GM12892 (cell line): ENCODE data around the gene PCDH19.

ENCODE experiments used
- DNase-seq: peaks from one replicate; pipeline ENCODE4 v3.0.0; 2011; ENCODE audit not compliant: insufficient read length
- FAIRE-seq: peaks from 2 replicates; lab custom pipeline; 2011; peaks lifted over from hg19 to GRCh38; lab: Jason Lieb, UNC
- POLR2A ChIP-seq: IDR thresholded peaks from 2 replicates; pipeline ENCODE4 v1.6.1; 2011; ENCODE audit warnings: low read depth, low read length, control low read depth
- POLR2AphosphoS5 ChIP-seq: IDR thresholded peaks from 2 replicates; pipeline ENCODE4 v1.6.1; 2011; ENCODE audit warnings: low read depth, low read length, control low read depth
- TAF1 ChIP-seq: IDR thresholded peaks from 2 replicates; pipeline ENCODE4 v1.6.1; 2011; ENCODE audit warnings: low read depth, mild to moderate bottlenecking, control low read depth, low read length, borderline replicate concordance

Gene PCDH19

DNA sequence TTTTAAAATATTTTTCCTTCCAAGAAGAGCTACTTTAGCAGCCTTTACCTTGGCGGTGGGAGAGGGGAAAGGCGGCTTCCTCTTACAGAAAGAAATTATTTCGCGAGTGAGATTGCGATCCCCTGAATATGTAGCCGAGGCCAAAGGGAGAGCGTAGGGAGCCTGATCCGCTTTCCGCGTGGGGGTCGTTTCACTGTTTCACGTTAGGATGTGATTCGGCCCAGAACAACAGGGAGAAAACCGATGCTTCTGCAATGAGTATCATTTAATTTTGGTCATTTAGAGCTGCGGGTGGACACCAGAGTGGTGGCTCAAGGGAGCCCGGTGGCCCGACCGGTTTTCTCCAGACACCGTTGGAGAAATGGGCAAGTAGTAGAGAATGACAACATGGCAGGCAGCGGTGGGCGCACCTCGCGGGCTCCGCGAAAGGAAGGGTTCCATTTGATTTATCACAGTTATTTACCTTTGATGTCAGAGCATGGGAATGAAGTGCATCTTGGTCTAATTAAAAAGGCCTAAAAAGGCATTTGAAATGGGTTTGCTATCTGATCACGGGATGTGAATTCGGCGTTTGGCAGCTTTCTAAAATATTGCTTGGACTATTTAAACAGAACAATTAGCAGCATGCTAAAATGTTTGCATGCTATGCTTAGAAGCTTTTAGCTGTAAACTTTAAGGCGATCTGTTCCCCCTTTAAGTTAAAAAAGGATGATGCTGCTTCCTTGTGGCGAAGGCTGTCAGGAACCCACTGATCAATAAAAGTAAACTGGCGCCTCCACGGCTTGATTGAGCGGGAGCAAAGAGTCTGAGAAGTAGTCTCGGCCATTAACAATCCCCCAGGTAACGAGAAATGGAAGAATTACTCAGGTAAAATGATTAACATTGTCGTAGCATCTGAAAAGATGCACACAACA lies 2.0 kb upstream of the PCDH19 start:
- DNase-seq: no peak
- no peak for TF ChIP-seq POLR2AphosphoS5
- TF ChIP-seq POLR2A: no peak
- TF ChIP-seq TAF1: no peak
- no peak for FAIRE-seq

DNA sequence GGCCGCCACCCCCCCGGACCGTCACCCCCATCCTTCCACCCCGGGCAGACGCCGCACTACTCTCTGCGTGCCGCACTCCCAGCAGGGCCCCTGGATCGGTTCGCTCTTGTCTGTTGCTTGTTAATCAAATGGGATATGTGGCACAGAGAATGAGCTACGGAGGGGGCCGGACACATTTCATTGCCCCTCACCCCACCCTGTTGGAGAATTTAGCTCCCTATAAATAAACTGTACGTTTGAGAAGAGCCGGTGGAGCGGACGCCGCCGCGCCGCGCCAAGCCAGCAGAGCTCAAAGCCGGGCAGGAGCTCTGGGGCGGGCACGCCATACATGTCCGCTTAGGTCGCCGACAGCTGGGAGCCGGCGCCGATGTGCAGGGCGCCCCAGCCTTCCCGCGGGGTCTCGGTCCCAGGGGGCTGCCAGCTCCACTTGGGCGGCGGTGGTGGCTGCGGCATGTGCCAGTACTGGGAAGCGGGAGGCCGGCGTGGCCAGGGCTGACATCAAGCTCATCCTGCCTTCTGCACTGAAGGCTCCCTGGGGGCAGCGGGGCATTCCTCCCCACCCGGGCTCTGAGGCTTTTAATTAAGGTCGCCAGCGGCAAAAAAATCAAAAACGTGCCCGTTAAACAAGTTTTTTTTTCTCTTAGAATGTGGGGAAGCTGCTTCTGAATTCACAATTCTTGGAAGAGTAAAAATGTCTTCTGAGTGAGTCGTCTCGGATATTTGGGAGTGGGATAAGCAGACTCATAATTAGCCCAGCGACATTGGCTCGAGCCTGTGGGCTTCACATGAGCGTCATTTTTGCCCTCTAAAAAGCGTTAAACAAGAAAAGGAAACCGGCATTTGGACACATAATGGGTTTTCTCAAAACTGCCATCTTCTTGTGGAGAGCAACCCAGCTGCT lies 1.1 kb upstream of the PCDH19 start:
- FAIRE-seq (no peak), DNase-seq (no peak)

DNA sequence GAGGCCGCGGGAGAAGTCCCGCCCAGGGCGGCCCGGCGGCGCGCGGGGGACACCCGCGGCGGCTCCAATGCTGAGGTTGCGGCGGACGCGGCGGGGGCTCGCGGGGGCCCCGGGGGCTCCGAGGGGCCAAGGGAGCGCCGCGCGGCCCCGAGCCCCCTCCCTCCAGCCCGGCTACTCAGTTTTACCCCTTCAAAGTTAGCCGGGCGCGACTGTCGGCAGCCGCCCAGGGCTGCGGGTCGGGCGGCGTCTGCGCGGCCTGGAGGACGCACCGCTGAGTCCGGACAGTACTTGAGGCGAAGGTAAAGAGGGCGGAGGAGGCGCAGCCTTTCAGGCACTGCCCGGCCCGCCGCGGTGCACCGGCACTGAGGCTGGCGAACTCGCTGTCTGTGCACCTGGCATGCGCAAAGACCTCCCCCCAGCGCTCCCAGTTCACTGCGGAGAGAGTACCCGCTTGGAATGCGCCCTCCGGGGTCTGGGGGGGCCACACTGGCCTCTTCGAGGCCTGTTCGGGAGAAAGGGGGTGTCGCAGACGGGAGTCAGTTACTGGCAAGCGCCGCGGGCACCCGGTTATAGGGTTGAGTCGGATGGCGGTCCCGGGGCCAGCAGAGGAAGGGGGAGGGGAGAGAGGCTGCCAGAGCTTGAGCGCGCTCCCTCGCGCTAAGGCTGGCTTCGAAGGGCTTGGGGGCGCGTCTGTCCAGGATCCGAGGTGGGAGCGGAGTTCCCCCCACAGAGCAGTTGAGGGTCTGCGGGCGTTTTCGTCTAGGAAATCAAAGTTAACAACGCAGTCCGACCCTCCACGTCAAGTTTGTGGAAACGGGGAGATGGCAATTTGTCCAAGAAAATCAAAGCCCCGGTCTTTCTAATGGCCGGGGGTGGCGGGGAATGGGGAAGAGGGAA lies 1.1 kb downstream of the PCDH19 start:
- no peak for FAIRE-seq
- no peak for TF ChIP-seq POLR2AphosphoS5
- no peak for TF ChIP-seq TAF1
- no peak for TF ChIP-seq POLR2A
- DNase-seq: no peak

More for the DNA sequence above, 1.1 kb upstream of the PCDH19 start:
- TF ChIP-seq TAF1 (no peak), POLR2A (no peak), POLR2AphosphoS5 (no peak)

DNA sequence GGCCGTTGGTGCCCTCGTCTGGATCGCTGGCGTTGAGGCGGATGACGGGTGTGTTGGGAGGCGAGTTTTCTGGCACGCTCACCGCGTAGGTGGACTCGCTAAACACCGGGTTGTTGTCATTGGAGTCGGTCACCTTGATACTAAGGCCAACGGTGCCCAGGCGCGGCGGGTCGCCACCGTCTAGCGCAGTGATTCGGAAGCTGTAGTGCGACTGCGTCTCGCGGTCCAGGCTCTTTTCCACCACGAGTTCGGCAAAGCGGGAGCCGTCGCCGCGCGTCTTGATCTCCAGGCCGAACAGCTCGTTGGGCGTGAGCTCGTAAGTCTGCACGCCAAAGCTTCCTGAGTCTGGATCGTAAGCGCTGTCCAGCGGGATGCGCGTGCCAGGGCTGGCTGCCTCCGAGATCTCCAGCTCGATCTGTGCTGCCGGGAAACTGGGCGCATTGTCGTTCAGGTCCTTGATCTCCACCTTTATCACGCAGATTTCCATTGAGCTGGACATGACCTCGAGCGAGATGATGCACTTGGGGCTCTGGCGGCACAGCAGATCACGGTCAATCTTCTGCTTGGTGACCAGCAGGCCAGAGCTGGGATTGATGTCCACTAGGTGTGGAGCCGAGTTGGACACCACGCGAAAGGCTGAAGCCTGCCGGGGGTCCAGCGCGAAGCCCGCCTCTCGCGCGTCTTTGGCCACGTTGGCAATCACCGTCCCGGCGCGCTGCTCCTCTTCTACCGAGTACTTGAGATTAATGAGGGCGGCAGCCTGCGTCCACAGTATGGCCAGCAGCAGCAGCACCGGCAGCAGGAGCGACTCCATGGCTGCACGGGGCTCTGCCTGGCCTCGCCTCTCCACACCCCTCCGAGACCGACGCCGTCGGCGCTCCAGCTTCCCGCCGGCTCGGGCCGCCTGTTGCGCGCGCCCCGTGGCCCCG lies 2.0 kb downstream of the PCDH19 start:
- TF ChIP-seq POLR2A: no peak
- TF ChIP-seq POLR2AphosphoS5: no peak
- TF ChIP-seq TAF1: no peak
- FAIRE-seq: no peak
- DNase-seq: no peak

DNA sequence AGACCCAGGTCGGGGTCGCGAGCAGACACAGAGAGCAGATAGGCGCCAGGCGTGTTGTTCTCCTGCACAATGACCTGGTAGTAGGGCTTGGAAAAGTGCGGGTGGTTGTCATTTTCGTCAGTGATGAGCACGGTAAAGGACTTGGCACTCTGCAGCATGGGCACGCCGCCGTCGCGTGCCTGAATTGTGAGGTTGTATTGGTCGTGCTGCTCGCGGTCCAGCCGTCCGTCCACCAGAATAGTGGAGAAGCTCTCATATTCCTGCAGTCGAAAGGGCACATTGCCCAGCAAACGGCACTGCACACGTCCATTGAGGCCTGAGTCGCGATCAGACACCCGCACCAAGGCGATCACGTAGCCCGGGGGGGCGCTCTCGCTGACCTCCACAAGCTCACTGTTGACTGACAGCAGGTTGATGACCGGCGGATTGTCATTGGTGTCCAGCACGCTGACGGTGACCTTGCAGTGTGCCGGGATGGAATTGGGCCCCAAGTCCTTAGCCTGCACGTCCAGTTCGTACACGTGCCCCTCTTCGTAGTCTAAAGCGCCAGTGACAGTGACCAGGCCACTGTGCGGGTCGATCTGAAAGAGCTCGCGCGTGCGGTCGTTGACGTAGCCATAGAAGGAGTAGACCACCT lies 2.8 kb downstream of the PCDH19 start:
- TF ChIP-seq TAF1 (no peak), POLR2A (no peak), POLR2AphosphoS5 (no peak)
- no peak for FAIRE-seq
- no peak for DNase-seq

DNA sequence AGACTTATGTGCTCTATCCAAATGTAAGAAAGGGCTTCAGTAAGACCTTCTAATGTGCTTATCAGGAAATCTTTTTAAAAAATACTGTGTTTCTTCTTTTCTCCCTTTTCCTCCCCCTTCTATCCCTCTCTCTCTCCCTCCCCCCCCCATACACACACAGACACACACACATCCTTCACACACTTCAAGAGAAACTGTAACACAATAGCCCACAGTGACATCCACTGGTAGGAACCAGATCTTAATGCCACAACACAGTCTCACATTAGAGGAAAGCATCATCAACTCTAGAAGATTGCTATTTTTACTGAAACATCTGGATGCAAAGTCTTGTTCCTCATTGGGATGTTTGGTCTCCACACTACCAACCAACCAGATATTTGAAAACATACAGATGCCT lies 4.6 kb downstream of the PCDH19 start:
- TF ChIP-seq TAF1 (no peak), POLR2A (no peak), POLR2AphosphoS5 (no peak)
- DNase-seq (no peak), FAIRE-seq (no peak)

- TF ChIP-seq POLR2A (no peak), TAF1 (no peak), POLR2AphosphoS5 (no peak)
- DNase-seq: no peak
- FAIRE-seq: no peak
Measured at GRCh38 chrX:100404851-100405250, 5.2 kb downstream of the PCDH19 start.

GRCh38 chrX:100395781-100396180 lies 14.3 kb downstream of the PCDH19 start:
- TF ChIP-seq TAF1 (no peak), POLR2A (no peak), POLR2AphosphoS5 (no peak)
- FAIRE-seq (no peak), DNase-seq (no peak)

GRCh38 chrX:100381619-100382018 lies 28.5 kb downstream of the PCDH19 start:
- DNase-seq: no peak
- TF ChIP-seq POLR2A: no peak
- TF ChIP-seq POLR2AphosphoS5: no peak
- no peak for TF ChIP-seq TAF1

DNA sequence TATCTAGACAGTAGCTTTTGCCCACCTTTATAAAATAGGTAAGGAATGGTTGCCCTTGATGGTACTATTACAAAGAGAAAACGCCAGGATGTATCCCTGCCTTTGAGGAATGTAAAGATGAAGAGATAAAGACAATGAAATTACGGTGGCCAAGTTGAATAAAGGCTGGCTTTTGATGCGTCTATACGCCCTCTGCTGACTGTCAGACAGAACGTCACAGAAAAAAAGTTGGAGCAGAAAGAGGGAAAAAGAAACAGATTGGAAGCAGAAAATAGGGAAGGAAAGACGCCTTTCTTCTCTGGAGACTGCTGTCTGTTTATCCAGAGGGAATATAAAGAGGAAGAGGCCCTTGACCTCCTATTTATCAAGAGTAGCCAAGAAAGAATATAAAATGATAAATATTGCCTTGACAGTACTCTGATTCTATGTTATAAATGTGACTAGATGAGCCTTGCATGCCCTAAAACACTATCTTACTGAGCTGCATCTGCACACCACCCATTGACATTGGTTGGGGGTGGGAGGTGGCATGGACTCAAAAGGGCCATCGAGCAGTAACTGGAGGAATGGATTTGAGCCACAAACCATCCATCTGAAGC lies 30.6 kb downstream of the PCDH19 start:
- no peak for TF ChIP-seq POLR2AphosphoS5
- DNase-seq: no peak
- FAIRE-seq: peak; percentile 69

More at GRCh38 chrX:100381619-100382018, 28.5 kb downstream of the PCDH19 start:
- no peak for FAIRE-seq
